ENCODE results near the gene KCNC1.

The KCNC1 gene

GRCh38 chr11:17798253-17798652 lies 63.7 kb downstream of the KCNC1 start:
- no peak for DNase-seq

- no peak for DNase-seq
These were observed 64.1 kb downstream of the KCNC1 start for GRCh38 chr11:17798716-17799115.

DNA sequence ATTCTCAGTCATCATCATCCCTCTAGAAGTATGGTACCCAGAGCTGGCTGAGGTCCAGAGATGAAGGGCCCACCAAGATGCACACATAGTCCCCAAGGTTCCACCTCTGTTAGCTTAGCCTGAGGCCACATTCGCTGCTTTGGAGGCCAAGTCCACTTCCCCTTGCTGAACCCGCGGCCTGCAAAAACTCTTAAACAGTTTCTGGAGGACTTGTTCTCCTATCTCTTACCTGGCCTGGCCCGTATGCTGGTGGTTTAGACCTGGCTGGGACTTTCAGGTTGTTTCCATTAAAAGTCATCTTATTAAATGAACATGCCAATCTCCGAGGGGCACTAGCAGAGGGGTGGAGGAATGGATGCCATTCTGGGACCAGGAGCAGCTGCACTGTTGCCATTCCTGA lies 64.6 kb downstream of the KCNC1 start:
- DNase-seq, result no peak

DNA sequence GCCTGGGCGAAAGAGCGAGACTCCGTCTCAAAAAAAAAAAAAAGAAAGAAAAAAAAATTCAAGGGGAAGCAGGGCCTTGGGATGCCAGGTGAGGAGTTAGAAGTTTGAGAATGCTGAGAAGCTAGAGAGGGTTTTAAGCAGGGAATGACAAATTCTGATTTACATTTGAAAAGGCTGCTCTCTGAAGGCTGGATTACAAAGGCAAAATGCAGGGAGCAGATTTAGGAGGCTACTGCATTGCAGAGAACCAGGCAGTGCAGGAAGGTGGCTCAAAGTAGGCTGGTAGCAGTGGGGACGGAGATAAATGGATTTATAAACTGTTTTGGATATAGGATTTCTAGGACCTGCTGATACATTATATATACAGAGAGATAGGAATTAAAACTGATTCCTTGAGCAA lies 66.6 kb downstream of the KCNC1 start:
- no peak for DNase-seq

- no peak for DNase-seq
These were observed 67.9 kb downstream of the KCNC1 start for GRCh38 chr11:17802491-17802890.

DNA sequence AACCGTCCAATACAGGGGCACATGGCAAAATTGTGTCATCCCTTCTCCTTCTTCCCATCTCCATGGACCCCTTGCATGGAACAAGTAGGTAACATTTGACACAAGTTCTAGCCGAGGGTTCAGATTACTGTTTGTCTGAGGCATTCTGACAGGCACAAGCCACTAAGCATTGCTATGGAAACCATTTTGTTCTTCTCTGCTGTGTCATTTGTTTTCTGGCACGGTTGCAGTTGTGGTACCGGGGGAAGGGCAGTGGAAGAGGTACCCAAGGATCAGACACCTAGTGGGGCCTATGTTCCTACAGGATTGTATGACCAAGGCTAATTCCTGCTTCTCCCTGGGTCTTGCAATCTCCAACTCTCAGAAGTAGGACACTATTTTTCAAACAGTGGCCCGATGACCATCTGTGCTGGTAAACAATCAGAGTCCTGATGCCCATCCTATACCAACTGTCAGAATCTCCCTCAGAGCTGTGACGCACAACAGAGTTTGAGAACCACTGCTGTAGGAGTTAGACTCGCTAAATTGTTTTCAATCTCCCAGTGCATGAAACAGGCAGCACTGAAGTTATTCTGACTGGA lies 69.3 kb downstream of the KCNC1 start:
- DNase-seq, result no peak

DNA sequence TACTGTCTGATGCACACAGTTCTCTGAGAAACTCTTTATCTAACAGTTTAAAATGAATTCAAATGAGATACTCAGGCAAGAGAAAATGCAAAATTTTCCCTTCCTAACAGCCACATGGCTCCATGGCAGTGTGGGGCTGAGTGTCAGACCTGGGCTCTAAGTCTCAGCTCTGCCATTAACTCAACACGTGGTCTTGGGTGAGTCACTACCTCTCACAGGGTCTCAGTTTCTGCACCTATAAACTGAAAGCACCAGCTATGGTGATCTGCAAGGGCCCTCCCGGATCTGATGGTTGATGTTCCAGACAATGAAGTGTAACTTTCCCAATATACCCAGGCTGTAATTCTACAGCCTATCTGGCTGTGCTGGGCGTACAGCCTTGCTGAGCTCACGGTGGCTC lies 70.5 kb downstream of the KCNC1 start:
- no peak for DNase-seq

DNA sequence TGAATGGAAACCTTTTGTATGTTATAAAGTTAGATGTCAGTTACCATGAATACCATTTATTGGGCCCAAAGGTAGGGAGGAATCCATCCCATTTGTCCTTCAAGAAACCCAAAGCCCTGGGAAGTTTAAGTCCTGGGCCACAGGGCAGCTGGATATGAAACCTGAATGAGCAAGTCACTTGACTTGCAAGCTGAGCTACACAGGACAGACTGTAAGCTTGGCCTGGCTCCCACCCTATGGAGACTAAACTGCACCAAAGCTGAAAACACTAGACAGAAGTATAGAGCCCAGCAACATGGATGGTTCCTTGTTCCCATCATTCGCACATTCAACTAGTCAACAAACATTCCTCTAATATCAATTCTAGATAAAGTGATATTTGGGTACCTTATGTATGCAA lies 71.3 kb downstream of the KCNC1 start:
- DNase-seq, result no peak

DNA sequence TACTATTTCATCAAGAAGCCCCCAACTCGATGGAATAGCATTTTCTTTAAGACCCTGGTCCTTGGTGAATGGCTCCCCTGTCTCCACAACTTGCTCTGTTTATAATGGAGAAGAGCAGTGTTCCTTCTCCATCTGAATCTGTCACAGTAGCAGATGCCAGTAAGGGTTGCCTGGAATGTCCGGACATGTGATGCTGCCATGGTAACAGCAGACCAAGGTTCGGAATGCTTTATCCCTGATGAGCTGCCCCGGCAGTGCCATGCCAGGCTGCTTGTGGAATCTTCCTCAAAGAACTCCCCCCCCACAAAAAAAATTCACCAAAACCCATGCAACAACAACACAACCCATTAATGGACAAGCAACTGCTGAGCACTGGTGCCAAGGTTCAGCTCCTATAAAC lies 72.5 kb downstream of the KCNC1 start:
- DNase-seq, result no peak

GRCh38 chr11:17810041-17810440 lies 75.5 kb downstream of the KCNC1 start:
- DNase-seq, result no peak

- no peak for DNase-seq
These were observed 76.2 kb downstream of the KCNC1 start for GRCh38 chr11:17810746-17811145.

GRCh38 chr11:17811352-17811751 lies 76.8 kb downstream of the KCNC1 start:
- DNase-seq, result no peak

DNA sequence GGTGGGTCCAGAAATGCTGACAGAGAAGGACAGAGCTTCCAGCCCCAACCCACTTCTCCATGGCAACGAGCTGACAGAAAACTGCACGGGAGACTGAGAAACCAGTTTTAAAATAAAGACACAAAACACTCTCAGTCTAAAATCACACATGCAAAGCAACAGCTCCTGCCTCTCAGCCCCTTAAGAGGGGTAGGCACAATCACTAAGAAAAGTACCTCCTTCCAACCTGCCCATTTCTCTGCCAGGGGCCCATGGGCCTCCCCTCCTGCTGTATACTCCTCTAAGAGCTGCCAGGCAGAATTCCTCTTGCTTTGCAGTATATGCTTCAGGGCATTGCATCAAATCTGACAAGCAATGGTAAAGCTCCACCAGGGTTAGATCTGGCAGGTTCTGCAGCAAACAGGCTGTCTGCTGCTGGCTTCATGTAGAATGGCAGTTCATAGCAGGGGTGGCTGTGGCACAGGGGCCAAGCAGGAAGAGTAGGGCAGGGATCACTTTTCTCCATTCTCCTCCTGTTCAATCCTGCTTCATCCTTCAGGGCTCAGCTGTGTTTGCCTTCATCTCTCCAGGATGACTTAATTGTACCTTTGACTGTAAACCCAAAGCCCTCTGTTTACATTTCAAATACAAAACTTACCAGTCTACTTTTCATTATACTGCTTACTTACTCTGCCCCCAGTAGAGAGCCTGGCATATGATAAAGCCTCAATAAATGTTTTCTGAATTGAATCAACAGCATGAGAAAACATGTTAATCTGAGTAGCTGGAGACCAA lies 77.7 kb downstream of the KCNC1 start:
- no peak for DNase-seq

- DNase-seq, result no peak
These were observed 78.2 kb downstream of the KCNC1 start for GRCh38 chr11:17812865-17813187.

GRCh38 chr11:17813391-17814059 lies 78.9 kb downstream of the KCNC1 start:
- no peak for DNase-seq

DNA sequence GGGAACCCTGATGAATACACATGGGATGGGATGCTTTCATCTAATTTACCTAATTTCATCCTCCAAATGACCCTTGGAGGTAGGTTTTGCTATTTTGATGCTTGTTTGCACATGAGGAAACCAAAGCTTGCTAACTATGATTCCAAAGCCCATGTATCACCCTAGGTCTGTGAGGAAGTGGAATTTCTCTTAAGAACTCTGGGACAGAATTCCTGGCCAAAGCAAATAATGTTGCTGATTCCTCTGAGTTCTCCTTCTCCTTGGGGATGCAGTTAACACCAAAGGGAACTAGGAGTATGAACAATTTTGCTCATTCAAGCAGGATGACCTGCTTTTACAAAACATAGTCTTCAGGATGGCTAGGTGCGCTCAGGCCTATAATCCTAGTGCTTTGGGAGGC lies 80.0 kb downstream of the KCNC1 start:
- no peak for DNase-seq

DNA sequence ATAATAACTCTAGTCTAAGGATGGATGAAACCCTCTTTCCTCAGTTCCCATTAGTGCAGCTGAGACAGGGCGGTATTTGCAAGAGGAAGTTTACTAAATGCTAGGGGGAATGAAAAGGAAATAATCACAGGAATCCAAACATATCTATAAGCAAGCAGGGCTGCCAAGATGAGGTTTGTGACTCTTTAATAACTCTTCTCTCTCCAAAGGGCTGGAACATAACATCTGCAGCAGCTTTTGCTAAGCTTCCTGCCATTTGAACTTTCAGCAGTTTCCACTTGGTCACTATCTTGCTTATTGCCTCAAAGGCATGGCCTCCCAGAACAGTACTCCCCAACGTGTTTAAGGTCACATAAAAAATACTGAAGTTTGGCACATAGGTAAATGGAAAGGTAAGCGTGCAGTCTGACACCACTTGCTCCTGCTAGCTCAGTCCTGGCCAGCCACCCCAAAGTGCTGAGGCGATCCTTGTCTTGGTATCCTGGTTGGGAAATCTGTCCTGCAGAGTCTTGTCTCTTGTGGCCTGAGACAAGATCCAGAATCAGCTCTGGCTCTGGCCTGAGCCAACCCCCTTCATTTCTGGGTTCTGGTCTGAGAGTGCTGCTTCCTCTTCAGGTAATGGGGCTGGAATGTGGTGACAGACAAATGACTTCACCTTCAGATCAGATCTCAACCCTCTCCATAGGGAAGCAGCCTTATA lies 81.8 kb downstream of the KCNC1 start:
- no peak for DNase-seq

DNA sequence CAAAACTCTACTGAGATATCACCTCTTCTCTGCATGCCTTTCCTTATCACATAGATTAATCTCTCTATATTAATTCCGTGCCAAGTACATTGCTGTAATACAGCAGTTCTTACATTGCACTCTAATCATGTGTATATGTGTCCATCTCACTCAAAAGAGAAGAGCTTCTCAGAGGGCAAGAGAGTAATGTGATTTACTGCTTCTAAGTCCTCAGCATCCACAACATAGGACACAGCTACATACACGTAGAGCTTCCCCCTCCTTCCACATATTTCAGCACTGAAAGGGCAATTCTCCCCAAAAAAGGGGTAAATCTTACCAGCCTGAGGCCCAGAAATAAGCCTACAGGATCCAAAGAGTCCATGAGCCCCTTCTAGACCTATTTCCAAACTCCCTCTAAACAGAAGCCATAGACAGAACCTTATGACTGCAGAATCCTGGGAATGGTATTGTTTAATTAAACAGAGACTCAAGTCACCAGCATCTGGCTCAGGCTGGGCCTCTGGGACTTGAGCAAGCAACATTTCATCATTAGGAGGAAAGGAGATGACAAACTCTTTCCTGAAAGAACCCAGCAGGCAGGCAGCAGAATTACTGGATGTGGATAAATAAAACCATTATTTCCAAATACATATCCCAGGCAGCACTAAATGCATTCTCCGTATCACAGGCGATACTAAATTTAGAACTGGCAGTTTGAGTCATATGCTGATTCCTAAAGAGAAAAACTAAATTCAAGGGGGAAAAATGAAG lies 87.2 kb downstream of the KCNC1 start:
- no peak for DNase-seq

DNA sequence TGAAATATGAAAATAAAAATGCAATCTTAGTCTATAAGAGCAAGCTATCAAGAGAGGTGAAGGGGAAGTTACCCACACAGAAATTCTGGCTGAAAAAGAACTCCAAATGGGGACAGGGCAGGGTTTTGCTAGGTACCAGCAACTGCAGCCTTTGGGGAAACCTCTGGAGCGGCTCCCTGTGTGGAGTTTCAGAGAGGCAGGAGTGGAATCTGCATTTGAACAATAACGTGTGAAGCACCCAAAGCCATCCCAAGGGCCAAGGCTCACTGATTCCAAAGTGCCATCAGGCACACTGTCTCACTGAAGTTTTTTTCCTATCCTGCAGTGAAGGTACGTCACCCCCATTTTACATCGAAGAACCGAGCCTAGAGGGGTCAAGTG lies 87.8 kb downstream of the KCNC1 start:
- no peak for DNase-seq

DNA sequence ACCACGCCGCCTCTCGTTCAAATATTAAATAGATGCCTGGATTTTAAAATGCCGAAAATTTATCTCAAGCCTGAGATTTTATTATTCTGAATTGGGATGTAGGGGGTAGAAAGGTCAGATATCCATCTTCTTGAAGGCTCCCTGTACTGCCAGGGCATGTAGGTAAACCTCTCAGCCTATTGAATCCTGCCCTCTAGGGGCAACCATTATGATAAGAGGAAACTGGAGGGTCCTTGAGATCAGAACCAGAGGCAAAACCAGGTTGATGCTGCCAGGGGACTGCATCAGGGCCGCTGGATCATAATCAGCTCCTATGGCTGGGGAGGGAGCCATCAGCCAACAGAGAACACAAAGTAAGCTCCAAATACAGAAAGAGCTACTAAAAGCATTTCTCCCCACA lies 92.4 kb downstream of the KCNC1 start:
- no peak for DNase-seq

GRCh38 chr11:17828311-17828751 lies 93.8 kb downstream of the KCNC1 start:
- no peak for DNase-seq

DNA sequence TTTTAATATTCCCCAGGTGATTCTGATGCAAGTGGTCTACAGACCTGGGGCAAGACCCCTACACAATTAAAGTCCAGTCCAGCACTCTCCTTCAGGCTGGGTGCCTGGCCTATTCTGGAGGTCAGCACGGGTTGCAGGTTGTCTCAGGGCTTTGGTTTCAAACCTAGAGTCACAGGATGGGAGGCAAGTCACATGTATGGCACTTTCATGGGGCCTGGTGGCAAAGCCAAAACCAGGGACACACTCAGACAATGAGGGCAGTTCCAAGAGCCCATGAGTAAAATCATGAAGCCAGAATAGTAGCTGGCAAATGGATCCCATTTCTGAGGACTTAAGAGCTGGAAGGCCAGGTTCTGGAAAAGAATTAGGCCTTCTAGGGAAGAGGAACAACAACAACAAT lies 96.6 kb downstream of the KCNC1 start:
- no peak for DNase-seq

GRCh38 chr11:17831883-17832282 lies 97.3 kb downstream of the KCNC1 start:
- DNase-seq, result no peak

Data from stimulated activated CD8-positive, alpha-beta memory T cell treated with anti-CD3 and anti-CD28 coated beads, Interleukin-4, amount 100 ng/mL, for 48 hours (primary cell).